Activated naive CD4-positive, alpha-beta T cell treated with Interleukin-2 at 50 U/mL for 16 hours (primary cell): ENCODE measurements around the gene PIGR.

Experiments
- DNase-seq: peaks from one replicate; pipeline ENCODE4 v3.0.0-alpha.2; 2020

The PIGR gene

GRCh38 chr1:206946261-206946660 is at the start of gene PIGR:
Gene PIGR (minus strand): TSS chr1:206946466. CDS start chr1:206940531, 5,935 bp downstream.
- DNase-seq: no peak

- no peak for DNase-seq
Measured at GRCh38 chr1:206992790-206993189, 46.5 kb upstream of the PIGR start.

- no peak for DNase-seq
Measured at GRCh38 chr1:206987873-206988272, 41.6 kb upstream of the PIGR start.

- no peak for DNase-seq
Measured at GRCh38 chr1:206986885-206987284, 40.6 kb upstream of the PIGR start.

GRCh38 chr1:206986402-206986801 is 40.1 kb upstream of the PIGR start:
- DNase-seq: no peak

- DNase-seq: no peak
Measured at GRCh38 chr1:206985162-206985749, 39.0 kb upstream of the PIGR start.

- peak; percentile 60 for DNase-seq
Measured at GRCh38 chr1:206982216-206982615, 36.0 kb upstream of the PIGR start.

GRCh38 chr1:206979379-206980043 is 33.2 kb upstream of the PIGR start:
- no peak for DNase-seq

- no peak for DNase-seq
Measured at GRCh38 chr1:206978259-206978658, 32.0 kb upstream of the PIGR start.

GRCh38 chr1:206975306-206975705 is 29.0 kb upstream of the PIGR start:
- no peak for DNase-seq

- no peak for DNase-seq
Measured at GRCh38 chr1:206974140-206974539, 27.9 kb upstream of the PIGR start.

- DNase-seq: no peak
Measured at GRCh38 chr1:206972728-206973127, 26.5 kb upstream of the PIGR start.

- DNase-seq: no peak
Measured at GRCh38 chr1:206971029-206971655, 24.9 kb upstream of the PIGR start.

- DNase-seq: no peak
Measured at GRCh38 chr1:206970446-206970845, 24.2 kb upstream of the PIGR start, which contains the start of gene FCAMR. Gene FCAMR (minus strand): TSS chr1:206970460. CDS start chr1:206970125, 335 bp downstream.

GRCh38 chr1:206969090-206969489 is 22.8 kb upstream of the PIGR start:
- DNase-seq: no peak

- no peak for DNase-seq
Measured at GRCh38 chr1:206967096-206967849, 21.0 kb upstream of the PIGR start.

- no peak for DNase-seq
Measured at GRCh38 chr1:206965781-206966180, 19.5 kb upstream of the PIGR start.

- DNase-seq: no peak
Measured at GRCh38 chr1:206963740-206964139, 17.5 kb upstream of the PIGR start.

GRCh38 chr1:206963119-206963712 is 16.9 kb upstream of the PIGR start:
- DNase-seq: no peak

- no peak for DNase-seq
Measured at GRCh38 chr1:206962272-206962671, 16.0 kb upstream of the PIGR start.

GRCh38 chr1:206961668-206962067 is 15.4 kb upstream of the PIGR start:
- no peak for DNase-seq

GRCh38 chr1:206960676-206961386 is 14.6 kb upstream of the PIGR start:
- no peak for DNase-seq
